HepG2 (cell line): ENCODE results near the gene RAD52.

Experiments
- ATRX ChIP-seq: sonication (generic); formaldehyde crosslinking; IDR thresholded peaks from 2 replicates; pipeline ENCODE4 v1.4.0; 2020; ENCODE audit warnings: missing genetic modification reagents, borderline replicate concordance
- CBX1 ChIP-seq: IDR thresholded peaks from one replicate; pipeline ENCODE4 v1.6.1; 2016; ENCODE audit warnings: antibody characterized with exemption, low read depth
- CTCF ChIP-seq: sonication (generic); formaldehyde crosslinking; IDR thresholded peaks from 2 replicates; pipeline ENCODE4 v1.5.0; 2020; ENCODE audit warnings: mild to moderate bottlenecking, missing genetic modification reagents, moderate library complexity
- ETV6 ChIP-seq: sonication (generic); formaldehyde crosslinking; conservative IDR thresholded peaks from 2 replicates; pipeline ENCODE4 v1.4.0; 2020; ENCODE audit warnings: missing genetic modification reagents
- HHEX ChIP-seq: IDR thresholded peaks from 2 replicates; pipeline ENCODE4 v1.6.1; 2016; ENCODE audit warnings: control low read depth
- IRF2 ChIP-seq: IDR thresholded peaks from 2 replicates; pipeline ENCODE4 v1.6.1; 2018; ENCODE audit warnings: missing genetic modification reagents, missing compliant biosample characterization
- JUND ChIP-seq: sonication (generic); formaldehyde crosslinking; IDR thresholded peaks from 2 replicates; pipeline ENCODE4 v1.8.0; 2022; ENCODE audit warnings: mild to moderate bottlenecking, missing genetic modification reagents
- POLR2A ChIP-seq, 2 experiments: IDR thresholded peaks; 2 replicates each; pipeline ENCODE4 v1.6.1; 2011; ENCODE audit warnings: low read depth in 2 of 2, low read length in 2 of 2, mild to moderate bottlenecking in 1 of 2, moderate library complexity in 1 of 2; ENCODE audit not compliant: insufficient read depth in 1 of 2
- THAP7 ChIP-seq: sonication (generic); formaldehyde crosslinking; IDR thresholded peaks from 2 replicates; pipeline ENCODE4 v1.8.1; 2023; ENCODE audit warnings: mild to moderate bottlenecking, missing genetic modification reagents
- TSC22D2 ChIP-seq: sonication (generic); formaldehyde crosslinking; IDR thresholded peaks from 2 replicates; pipeline ENCODE4 v1.5.1; 2020; ENCODE audit warnings: missing genetic modification reagents, mild to moderate bottlenecking, borderline replicate concordance
- ZNF274 ChIP-seq: sonication (generic); formaldehyde crosslinking; IDR thresholded peaks from 2 replicates; pipeline ENCODE4 v1.5.1; 2020; ENCODE audit warnings: mild to moderate bottlenecking, missing genetic modification reagents
- ZNF512 ChIP-seq: sonication (generic); formaldehyde crosslinking; IDR thresholded peaks from 2 replicates; pipeline ENCODE4 v1.4.0; 2020; ENCODE audit warnings: mild to moderate bottlenecking, missing genetic modification reagents
- ZNF747 ChIP-seq: sonication (generic); formaldehyde crosslinking; IDR thresholded peaks from 2 replicates; pipeline ENCODE4 v1.8.1; 2023; ENCODE audit warnings: missing genetic modification reagents, mild to moderate bottlenecking, borderline replicate concordance

GRCh38 chr12:884746-885414, 64.6 kb downstream of the RAD52 start:
- TF ChIP-seq ZNF274 (CRISPR knock-in tag) (no peak), THAP7 (CRISPR knock-in tag) (no peak), IRF2 (CRISPR knock-in tag) (no peak), TSC22D2 (CRISPR knock-in tag) (no peak), ZNF747 (CRISPR knock-in tag) (no peak), ETV6 (CRISPR knock-in tag) (no peak), POLR2A (IDR thresholded peaks at IDR 0.05; ENCODE audit: insufficient read depth in 1 of 2, low read depth in 2 of 2, low read length in 2 of 2) (no peak), HHEX (no peak), CTCF (CRISPR knock-in tag) (no peak), ATRX (CRISPR knock-in tag) (no peak), CBX1 (no peak), ZNF512 (CRISPR knock-in tag) (no peak), JUND (CRISPR knock-in tag) (no peak)
